ENCODE measurements around the gene UFSP2.
A peak's percentile ranks its signal among the peaks of the same experiment; 100 is the strongest.

UFSP2 gene

GRCh38 chr4:185416955-185417354 is 8.8 kb downstream of the UFSP2 start:
- no peak for DNase-seq (ENCODE audit: low spot score)
- in situ Hi-C loops (cut with MboI; ENCODE audit: low sequenced_read_pairs, unreplicated experiment) = no loop called here
- TF ChIP-seq CTCF (IDR thresholded peaks at IDR 0.05; ENCODE audit: borderline replicate concordance, control extremely low read depth, extremely low read depth, insufficient read depth, missing control alignments) = no peak

- in situ Hi-C loops (cut with MboI; ENCODE audit: low sequenced_read_pairs, unreplicated experiment) = no loop called here
- no peak for DNase-seq (ENCODE audit: low spot score)
- TF ChIP-seq CTCF (IDR thresholded peaks at IDR 0.05; ENCODE audit: borderline replicate concordance, control extremely low read depth, extremely low read depth, insufficient read depth, missing control alignments) = no peak
Measured at GRCh38 chr4:185412412-185412811, 13.4 kb downstream of the UFSP2 start.

GRCh38 chr4:185411849-185412248 is 13.9 kb downstream of the UFSP2 start:
- in situ Hi-C loops (cut with MboI; ENCODE audit: low sequenced_read_pairs, unreplicated experiment) = no loop called here
- DNase-seq (ENCODE audit: low spot score) = no peak
- no peak for TF ChIP-seq CTCF (IDR thresholded peaks at IDR 0.05; ENCODE audit: borderline replicate concordance, control extremely low read depth, extremely low read depth, insufficient read depth, missing control alignments)

- DNase-seq (ENCODE audit: low spot score) = no peak
- TF ChIP-seq CTCF (IDR thresholded peaks at IDR 0.05; ENCODE audit: borderline replicate concordance, control extremely low read depth, extremely low read depth, insufficient read depth, missing control alignments) = no peak
- in situ Hi-C loops (cut with MboI; ENCODE audit: low sequenced_read_pairs, unreplicated experiment) = no loop called here
Measured at GRCh38 chr4:185408432-185408831, 17.3 kb downstream of the UFSP2 start.

- no peak for TF ChIP-seq CTCF (IDR thresholded peaks at IDR 0.05; ENCODE audit: borderline replicate concordance, control extremely low read depth, extremely low read depth, insufficient read depth, missing control alignments)
- in situ Hi-C loops (cut with MboI; ENCODE audit: low sequenced_read_pairs, unreplicated experiment) = no loop called here
- DNase-seq (ENCODE audit: low spot score) = peak; percentile 42
Measured at GRCh38 chr4:185405296-185405999, 20.3 kb downstream of the UFSP2 start.

GRCh38 chr4:185404031-185404430 is 21.7 kb downstream of the UFSP2 start:
- no peak for DNase-seq (ENCODE audit: low spot score)
- no peak for TF ChIP-seq CTCF (IDR thresholded peaks at IDR 0.05; ENCODE audit: borderline replicate concordance, control extremely low read depth, extremely low read depth, insufficient read depth, missing control alignments)
- in situ Hi-C loops (cut with MboI; ENCODE audit: low sequenced_read_pairs, unreplicated experiment) = no loop called here
